Activated CD4-positive, alpha-beta T cell treated with anti-CD3 and anti-CD28 coated beads for 36 hours (primary cell): ENCODE data around the gene MCRIP1. TPM values are rescaled to one million over a fixed set of nuclear protein-coding genes. Genes with fewer than 3 reads are reported as not detected.
A peak's percentile ranks its signal among the peaks of the same experiment; 100 is the strongest.

Source experiments
- ATAC-seq: fragments of 200-7000 bp; cut with Tn5 transposase; one replicate; pipeline ENCODE4 v1.10.0; 2021; ENCODE audit warnings: mild to moderate bottlenecking, moderate library complexity
- CTCF ChIA-PET: fragments of 350-600 bp; sonication (Branson Sonifier 250); formaldehyde crosslinking; loops from one replicate; lab custom pipeline; 2021; ENCODE audit warnings: antibody characterized with exemption; lab: Charles Lee
- POLR2A ChIA-PET: fragments of 350-600 bp; sonication (Branson Sonifier 250); formaldehyde crosslinking; loops from one replicate; lab custom pipeline; 2021; ENCODE audit warnings: antibody characterized with exemption, inconsistent platforms; lab: Charles Lee
- DNase-seq: peaks from one replicate; pipeline ENCODE4 v3.0.0-alpha.2; 2020
- H3K27ac Mint-ChIP-seq: one replicate; pipeline ENCODE4 v1.8.0; 2021; ENCODE audit warnings: mixed read lengths
- H3K27me3 Mint-ChIP-seq: one replicate; pipeline ENCODE4 v1.8.0; 2021; ENCODE audit warnings: mixed read lengths
- H3K36me3 Mint-ChIP-seq: one replicate; pipeline ENCODE4 v1.8.0; 2021; ENCODE audit warnings: low read depth, mixed read lengths
- H3K4me1 Mint-ChIP-seq: one replicate; pipeline ENCODE4 v1.8.0; 2021; ENCODE audit warnings: mixed read lengths
- H3K4me3 Mint-ChIP-seq: one replicate; pipeline ENCODE4 v1.8.0; 2021; ENCODE audit warnings: mild to moderate bottlenecking, moderate library complexity, mixed read lengths
- H3K9me3 Mint-ChIP-seq: one replicate; pipeline ENCODE4 v1.8.0; 2021; ENCODE audit warnings: low read depth, mixed read lengths
- intact Hi-C, 2 experiments: fragments of 100-400 bp; cut with DNase I in 1 of 2; cut with micrococcal nuclease in 1 of 2; formaldehyde crosslinking; loops; one replicate each; pipeline versions ENCODE4 v1.14.2 to v1.15.1; 2022 to 2024; cut with DNase I, micrococcal nuclease
- total RNA-seq, 2 experiments: library from RNA; stranded (reverse); gene quantifications; one replicate each; pipeline ENCODE4 v1.2.3, GENCODE V29; 2021

The MCRIP1 gene
- total RNA-seq, 2 experiments from 2014 or later: 45.8 to 50.4 TPM

DNA sequence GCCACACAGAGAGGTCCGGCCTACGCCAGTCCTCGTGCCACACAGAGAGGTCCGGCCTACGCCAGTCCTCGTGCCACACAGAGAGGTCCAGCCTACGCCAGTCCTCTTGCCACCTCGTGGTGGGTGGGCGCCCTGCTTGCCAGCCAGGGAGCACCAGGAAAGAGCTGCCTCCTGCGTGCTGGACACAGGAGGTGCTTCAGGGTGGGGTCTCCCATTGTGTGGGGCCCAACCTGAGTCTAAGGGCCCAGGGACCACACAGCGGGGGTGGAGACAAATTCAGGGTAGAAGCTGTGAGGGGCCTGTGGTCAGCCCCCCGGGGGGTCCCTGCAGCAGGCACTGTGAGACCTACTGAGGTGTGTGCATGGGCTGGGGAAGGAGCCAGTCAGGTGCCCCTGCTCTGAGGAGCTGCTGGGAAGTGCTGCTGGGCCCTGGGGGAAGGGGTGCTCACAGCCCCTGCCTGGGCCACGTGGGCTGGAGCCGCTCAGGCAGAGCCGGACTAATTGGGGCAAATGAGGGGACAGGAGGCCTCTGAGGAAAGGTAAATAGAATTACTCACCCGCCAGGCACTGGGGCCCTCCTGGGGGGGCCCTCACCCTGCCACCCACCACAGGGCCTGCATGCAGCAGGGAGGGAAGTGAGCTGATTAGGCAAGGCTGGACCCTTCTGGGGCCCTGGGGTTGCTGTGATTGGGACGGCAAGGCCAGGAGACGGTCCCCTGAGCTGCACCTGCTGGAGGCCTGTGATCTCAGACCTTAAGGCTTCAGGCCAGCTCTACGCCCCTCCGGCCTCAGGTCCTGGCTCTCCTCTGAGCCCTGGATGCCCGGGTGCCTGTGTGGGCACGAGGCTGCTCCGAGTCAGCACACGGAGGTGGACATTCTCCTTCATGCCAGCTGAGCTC, 18.1 kb downstream of the MCRIP1 start:
- DNase-seq: no peak
- Mint-ChIP-seq H3K36me3 (no peaks in the 10 kb centered on the region), H3K27ac (no peak overlapping the region), H3K4me1 (no peaks in the 10 kb centered on the region), H3K4me3 (no peak overlapping the region), H3K27me3 (peaks cover 12% of the 10 kb centered on the region), H3K9me3 (no peaks in the 10 kb centered on the region)
- ATAC-seq: no peak
- ChIA-PET POLR2A (interaction anchor here (0.5 kb wide), 1 partner anchor 89 kb away, joined by 3 read pairs; no protein-coding TSS in a partner anchor), CTCF (interaction anchor here (0.5 kb wide), 1 partner anchor 57 kb away, joined by 4 read pairs; no protein-coding TSS in a partner anchor)
- intact Hi-C loops: no loop called here

GRCh38 chr17:81813861-81814683, 19.0 kb downstream of the MCRIP1 start:
- ChIA-PET CTCF (interaction anchor here (0.5 kb wide), 1 partner anchor 58 kb away, joined by 4 read pairs; no protein-coding TSS in a partner anchor), POLR2A (interaction anchor here (0.6 kb wide), 1 partner anchor 148 kb away, joined by 3 read pairs; no protein-coding TSS in a partner anchor)
- H3K9me3 Mint-ChIP-seq: no peaks in the 10 kb centered on the region
- intact Hi-C loops: no loop called here
- no peaks in the 10 kb centered on the region for H3K4me1 Mint-ChIP-seq
- peaks cover 18% of the 10 kb centered on the region for H3K27me3 Mint-ChIP-seq
- ATAC-seq (no peak), DNase-seq (no peak)
- no peak overlapping the region for H3K4me3 Mint-ChIP-seq
- no peaks in the 10 kb centered on the region for H3K36me3 Mint-ChIP-seq
- no peak overlapping the region for H3K27ac Mint-ChIP-seq

GRCh38 chr17:81813371-81813684, 19.8 kb downstream of the MCRIP1 start:
- no peaks in the 10 kb centered on the region for H3K36me3 Mint-ChIP-seq
- H3K4me1 Mint-ChIP-seq: no peaks in the 10 kb centered on the region
- CTCF ChIA-PET: interaction anchor here (0.7 kb wide), 1 partner anchor 72 kb away, joined by 4 read pairs; no protein-coding TSS in a partner anchor
- no peak overlapping the region for H3K4me3 Mint-ChIP-seq
- POLR2A ChIA-PET: no interaction called here
- intact Hi-C loops: no loop called here
- H3K27me3 Mint-ChIP-seq: peaks cover 20% of the 10 kb centered on the region
- ATAC-seq (no peak), DNase-seq (no peak)
- H3K9me3 Mint-ChIP-seq: no peaks in the 10 kb centered on the region
- no peak overlapping the region for H3K27ac Mint-ChIP-seq

DNA sequence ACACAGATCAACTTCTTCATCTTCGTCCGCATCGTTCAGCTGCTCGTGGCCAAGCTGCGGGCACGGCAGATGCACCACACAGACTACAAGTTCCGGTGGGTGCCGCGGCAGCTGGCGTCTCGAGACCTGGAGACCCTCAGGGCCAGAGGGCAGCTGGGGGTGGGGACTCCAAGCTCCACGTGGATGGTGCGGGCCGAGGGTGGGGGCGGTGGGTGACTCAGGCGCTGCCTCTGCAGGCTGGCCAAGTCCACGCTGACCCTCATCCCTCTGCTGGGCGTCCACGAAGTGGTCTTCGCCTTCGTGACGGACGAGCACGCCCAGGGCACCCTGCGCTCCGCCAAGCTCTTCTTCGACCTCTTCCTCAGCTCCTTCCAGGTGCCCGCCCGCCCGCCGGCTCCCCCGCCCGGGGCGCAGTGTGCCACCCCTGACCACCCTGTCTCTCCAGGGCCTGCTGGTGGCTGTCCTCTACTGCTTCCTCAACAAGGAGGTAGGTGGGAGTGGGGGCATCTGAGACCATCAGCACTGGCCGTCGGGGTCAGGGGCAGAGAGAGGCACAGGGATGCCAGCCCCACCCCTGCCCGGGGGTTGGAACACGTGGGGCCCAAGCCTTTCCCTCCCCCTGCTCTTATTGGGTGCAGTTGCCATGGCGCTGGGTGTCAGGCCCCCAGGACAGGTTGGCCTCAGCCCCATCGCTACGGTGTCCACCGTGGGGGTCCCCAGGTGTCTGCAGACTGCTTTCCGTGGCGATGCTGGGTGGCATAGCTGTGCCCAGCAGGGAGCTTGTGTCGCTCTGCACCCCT, 20.3 kb downstream of the MCRIP1 start:
- Mint-ChIP-seq H3K4me1 (no peaks in the 10 kb centered on the region), H3K4me3 (no peak overlapping the region), H3K27me3 (peaks cover 20% of the 10 kb centered on the region), H3K9me3 (no peaks in the 10 kb centered on the region), H3K27ac (no peak overlapping the region), H3K36me3 (no peaks in the 10 kb centered on the region)
- CTCF ChIA-PET: interaction anchor here (0.7 kb wide), 1 partner anchor 71 kb away, joined by 4 read pairs; no protein-coding TSS in a partner anchor
- DNase-seq (no peak), ATAC-seq (no peak)
- POLR2A ChIA-PET: no interaction called here
- intact Hi-C loops: no loop called here

DNA sequence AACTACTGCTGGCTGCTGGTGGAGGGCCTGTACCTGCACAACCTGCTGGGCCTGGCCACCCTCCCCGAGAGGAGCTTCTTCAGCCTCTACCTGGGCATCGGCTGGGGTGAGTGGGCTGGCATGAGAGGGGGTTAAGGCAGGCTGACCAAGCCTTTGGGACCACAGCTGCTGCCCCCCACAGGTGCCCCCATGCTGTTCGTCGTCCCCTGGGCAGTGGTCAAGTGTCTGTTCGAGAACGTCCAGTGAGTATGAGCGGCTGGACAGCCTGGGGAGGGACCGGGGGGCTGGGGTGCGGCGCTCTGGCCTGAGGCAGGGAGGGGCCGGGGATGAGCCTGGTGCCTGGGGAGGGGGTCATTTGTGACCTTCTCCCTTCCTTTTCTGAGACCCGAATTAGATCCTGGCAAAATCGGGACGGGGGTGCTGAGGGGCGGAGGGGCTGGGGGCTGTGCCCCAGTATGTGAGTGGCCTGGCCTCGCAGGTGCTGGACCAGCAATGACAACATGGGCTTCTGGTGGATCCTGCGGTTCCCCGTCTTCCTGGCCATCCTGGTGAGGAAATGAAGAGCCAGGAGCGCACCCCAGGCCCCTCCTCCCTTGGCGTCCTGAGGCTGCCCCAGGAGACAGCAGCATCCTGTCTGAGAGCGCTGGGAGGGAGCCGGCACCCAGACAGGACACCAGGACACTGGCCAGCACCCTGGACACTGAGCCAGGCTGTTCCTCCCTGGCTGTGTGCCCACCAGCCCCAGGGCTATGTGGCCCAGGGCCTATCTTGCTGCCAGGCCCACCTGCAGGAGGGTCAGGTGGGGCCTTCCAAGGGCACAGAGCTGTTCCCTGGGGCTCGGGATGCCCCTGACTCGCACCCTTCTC, 21.2 kb downstream of the MCRIP1 start:
- Mint-ChIP-seq H3K4me1 (no peaks in the 10 kb centered on the region), H3K27ac (no peak overlapping the region), H3K36me3 (no peaks in the 10 kb centered on the region), H3K27me3 (peaks cover 18% of the 10 kb centered on the region), H3K4me3 (no peak overlapping the region), H3K9me3 (no peaks in the 10 kb centered on the region)
- POLR2A ChIA-PET: no interaction called here
- DNase-seq (no peak), ATAC-seq (no peak)
- CTCF ChIA-PET: no interaction called here
- intact Hi-C loops: no loop called here

GRCh38 chr17:81810892-81811704, 22.0 kb downstream of the MCRIP1 start:
- POLR2A ChIA-PET: no interaction called here

DNA sequence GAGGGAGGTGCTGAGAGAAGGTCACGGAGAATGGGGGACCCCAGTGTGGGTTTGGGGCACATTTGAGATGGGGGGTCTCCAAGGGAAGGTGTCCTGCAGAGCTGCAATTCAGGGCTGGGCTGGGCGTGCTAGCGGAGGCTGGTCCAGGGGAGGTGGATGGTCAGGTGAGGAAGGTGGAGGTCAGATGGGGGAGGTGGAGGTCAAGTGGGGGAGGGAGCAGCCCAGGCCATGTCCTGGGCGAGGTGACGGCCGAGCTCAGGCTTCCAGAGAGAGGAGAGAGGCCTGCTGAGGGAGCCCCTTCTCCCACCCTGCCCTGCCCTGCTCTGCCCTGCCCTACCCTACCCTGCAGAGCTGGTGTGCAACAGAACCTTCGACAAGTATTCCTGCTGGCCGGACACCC, 22.6 kb downstream of the MCRIP1 start:
- Mint-ChIP-seq H3K4me1 (no peaks in the 10 kb centered on the region), H3K27me3 (peaks cover 15% of the 10 kb centered on the region), H3K9me3 (no peaks in the 10 kb centered on the region), H3K27ac (no peak overlapping the region), H3K4me3 (no peak overlapping the region), H3K36me3 (no peaks in the 10 kb centered on the region)
- ATAC-seq (no peak), DNase-seq (no peak)
- POLR2A ChIA-PET: no interaction called here
- CTCF ChIA-PET: no interaction called here
- intact Hi-C loops: no loop called here

More at GRCh38 chr17:81810892-81811704, 22.0 kb downstream of the MCRIP1 start:
- intact Hi-C loops: no loop called here
- DNase-seq (no peak), ATAC-seq (no peak)
- Mint-ChIP-seq H3K27me3 (peaks cover 16% of the 10 kb centered on the region), H3K4me1 (no peaks in the 10 kb centered on the region), H3K4me3 (no peak overlapping the region), H3K36me3 (no peaks in the 10 kb centered on the region), H3K9me3 (no peaks in the 10 kb centered on the region), H3K27ac (no peak overlapping the region)
- CTCF ChIA-PET: no interaction called here

DNA sequence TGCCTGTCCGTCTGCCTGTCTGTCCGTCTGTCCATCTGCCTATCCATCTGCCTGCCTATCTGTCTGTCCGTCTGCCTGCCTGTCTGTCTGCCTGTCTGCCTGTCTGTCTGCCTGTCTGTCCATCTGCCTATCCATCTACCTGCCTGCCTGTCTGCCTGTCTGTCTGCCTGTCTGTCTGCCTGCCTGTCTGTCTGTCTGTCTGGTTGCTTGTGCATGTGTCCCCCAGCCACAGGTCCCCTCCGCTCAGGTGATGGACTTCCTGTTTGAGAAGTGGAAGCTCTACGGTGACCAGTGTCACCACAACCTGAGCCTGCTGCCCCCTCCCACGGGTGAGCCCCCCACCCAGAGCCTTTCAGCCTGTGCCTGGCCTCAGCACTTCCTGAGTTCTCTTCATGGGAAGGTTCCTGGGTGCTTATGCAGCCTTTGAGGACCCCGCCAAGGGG, 23.5 kb downstream of the MCRIP1 start:
- H3K27me3 Mint-ChIP-seq: peaks cover 15% of the 10 kb centered on the region
- H3K36me3 Mint-ChIP-seq: no peaks in the 10 kb centered on the region
- CTCF ChIA-PET: no interaction called here
- intact Hi-C loops: no loop called here
- ATAC-seq (no peak), DNase-seq (no peak)
- H3K4me3 Mint-ChIP-seq: no peak overlapping the region
- POLR2A ChIA-PET: no interaction called here
- H3K27ac Mint-ChIP-seq: no peak overlapping the region
- H3K4me1 Mint-ChIP-seq: no peaks in the 10 kb centered on the region
- H3K9me3 Mint-ChIP-seq: no peaks in the 10 kb centered on the region

DNA sequence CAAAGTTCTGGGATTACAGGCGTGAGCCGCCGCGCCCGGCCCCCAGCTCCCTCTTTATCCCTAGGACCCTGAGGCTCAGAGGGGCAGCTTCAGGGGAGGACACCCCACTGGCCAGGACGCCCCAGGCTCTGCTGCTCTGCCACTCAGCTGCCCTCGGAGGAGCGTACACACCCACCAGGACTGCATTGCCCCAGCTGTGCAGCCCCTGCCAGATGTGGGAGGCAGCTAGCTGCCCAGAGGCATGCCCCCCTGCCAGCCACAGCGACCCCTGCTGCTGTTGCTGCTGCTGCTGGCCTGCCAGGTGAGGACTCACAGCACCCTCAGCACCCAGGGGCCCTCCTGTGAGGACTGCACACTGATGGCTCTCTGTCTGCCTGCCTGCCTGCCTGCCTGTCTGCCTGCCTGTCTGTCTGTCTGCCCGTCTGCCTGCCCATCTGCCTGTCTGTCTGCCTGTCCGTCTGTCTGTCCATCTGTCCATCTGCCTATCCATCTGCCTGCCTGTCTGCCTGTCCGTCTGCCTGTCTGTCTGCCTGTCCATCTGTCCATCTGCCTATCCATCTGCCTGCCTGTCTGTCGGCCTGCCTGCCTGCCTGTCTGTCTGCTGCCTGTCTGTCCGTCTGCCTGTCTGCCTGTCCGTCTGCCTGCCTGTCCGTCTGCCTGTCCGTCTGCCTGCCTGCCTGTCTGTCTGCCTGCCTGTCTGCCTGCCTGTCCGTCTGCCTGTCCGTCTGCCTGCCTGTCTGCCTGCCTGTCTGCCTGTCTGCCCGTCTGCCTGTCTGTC, 24.1 kb downstream of the MCRIP1 start:
- no peaks in the 10 kb centered on the region for H3K9me3 Mint-ChIP-seq
- CTCF ChIA-PET: no interaction called here
- no peaks in the 10 kb centered on the region for H3K4me1 Mint-ChIP-seq
- peak; percentile 32 for DNase-seq
- peaks cover 15% of the 10 kb centered on the region for H3K27me3 Mint-ChIP-seq
- H3K27ac Mint-ChIP-seq: no peak overlapping the region
- H3K4me3 Mint-ChIP-seq: peak overlapping the region; percentile 8
- no peaks in the 10 kb centered on the region for H3K36me3 Mint-ChIP-seq
- no peak for ATAC-seq
- intact Hi-C loops: no loop called here
- POLR2A ChIA-PET: no interaction called here
